HepG2 (cell line): Measurements from ENCODE around the gene CD69. TPM values are rescaled to one million over a fixed set of nuclear protein-coding genes. Genes with fewer than 3 reads are reported as not detected.

Source experiments
- ATAC-seq: fragments of 200-7000 bp; cut with Tn5 transposase; 3 replicates; pipeline ENCODE4 v1.9.1; 2020; ENCODE audit warnings: mild to moderate bottlenecking, moderate library complexity
- BruUV-seq: library from RNA; stranded (reverse); fragments of 400-500 nt; replicated peaks from 2 replicates; lab custom pipeline; 2021; lab: Mats Ljungman, UMichigan
- CTCF ChIA-PET: fragments of 300-600 bp; formaldehyde crosslinking; extraction: SDS; loops from one replicate; lab custom pipeline; 2021; ENCODE audit warnings: low total read pairs, inconsistent platforms, low intra/inter-chr PET ratio; lab: Yijun Ruan, JAX
- POLR2A ChIA-PET: fragments of 350-600 bp; sonication (Branson Sonifier 250); formaldehyde crosslinking; loops from one replicate; lab custom pipeline; 2020; ENCODE audit warnings: antibody characterized with exemption, inconsistent platforms; lab: Yijun Ruan, JAX
- DNase-seq: peaks from one replicate; pipeline ENCODE4 v3.0.0-alpha.2; 2015; ENCODE audit warnings: low spot score
- FAIRE-seq: peaks from 3 replicates; lab custom pipeline; 2011; peaks lifted over from hg19 to GRCh38; lab: Jason Lieb, UNC
- H2AFZ ChIP-seq: one replicate; pipeline ENCODE4 v1.6.1; 2011; ENCODE audit warnings: low read length, inconsistent platforms
- H3K27ac ChIP-seq: fragments of 300-600 bp; 3 replicates; pipeline ENCODE4 v1.8.0; 2011; ENCODE audit warnings: mixed run types, mild to moderate bottlenecking, mixed read lengths, low read length, inconsistent platforms; ENCODE audit not compliant: insufficient read depth; ENCODE audit errors: extremely low read length
- H3K27me3 ChIP-seq, 2 experiments: fragments of 200-600 bp in 1 of 2; 2 replicates in 1 of 2; 3 replicates in 1 of 2; pipeline versions ENCODE4 v1.6.0 to v1.8.0; 2011; ENCODE audit warnings: low read length in 2 of 2, mild to moderate bottlenecking in 2 of 2, moderate library complexity in 2 of 2, inconsistent platforms in 1 of 2; ENCODE audit not compliant: insufficient read depth in 2 of 2, control insufficient read depth in 1 of 2
- H3K36me3 ChIP-seq, 2 experiments: fragments of 200-600 bp in 1 of 2; replicated peaks in 1 of 2; 2 replicates in 1 of 2; 3 replicates in 1 of 2; pipeline versions ENCODE4 v1.5.1 to v1.8.0; 2011; ENCODE audit warnings: low read length in 2 of 2, inconsistent platforms in 1 of 2; ENCODE audit not compliant: insufficient read depth in 2 of 2, control insufficient read depth in 1 of 2
- H3K4me1 ChIP-seq: 2 replicates; pipeline ENCODE4 v1.5.1; 2012; ENCODE audit warnings: low read length, inconsistent platforms; ENCODE audit not compliant: insufficient read depth
- H3K4me2 ChIP-seq: 2 replicates; pipeline ENCODE4 v1.6.0; 2011; ENCODE audit warnings: low read depth, low read length, inconsistent platforms
- H3K4me3 ChIP-seq, 3 experiments: fragments of 200-600 bp in 1 of 3; sonication (generic), shearing (Covaris generic) in 1 of 3; replicated peaks in 1 of 3; 2 replicates each; pipeline ENCODE4 v1.5.1; 2011 to 2016; ENCODE audit warnings: low read length in 3 of 3, inconsistent platforms in 2 of 3, low read depth in 2 of 3, mild to moderate bottlenecking in 2 of 3, control low read depth in 1 of 3, mixed read lengths in 1 of 3; ENCODE audit not compliant: insufficient read depth in 1 of 3
- H3K79me2 ChIP-seq: one replicate; pipeline ENCODE4 v1.6.1; 2011; ENCODE audit warnings: low read length, inconsistent platforms; ENCODE audit not compliant: insufficient read depth
- H3K9ac ChIP-seq: 2 replicates; pipeline ENCODE4 v1.6.0; 2011; ENCODE audit warnings: mild to moderate bottlenecking, low read depth, low read length, inconsistent platforms; ENCODE audit not compliant: insufficient read depth
- H3K9me3 ChIP-seq: 2 replicates; pipeline ENCODE4 v1.5.1; 2012; ENCODE audit warnings: mild to moderate bottlenecking, low read length
- H4K20me1 ChIP-seq: 2 replicates; pipeline ENCODE4 v1.6.0; 2011; ENCODE audit warnings: inconsistent platforms, mild to moderate bottlenecking, low read length, moderate library complexity; ENCODE audit not compliant: insufficient read depth
- GPN1 ChIP-seq: sonication (generic); formaldehyde crosslinking; IDR thresholded peaks from 2 replicates; pipeline ENCODE4 v1.5.1; 2020; ENCODE audit warnings: missing genetic modification reagents, borderline replicate concordance
- GZF1 ChIP-seq: sonication (generic); formaldehyde crosslinking; IDR thresholded peaks from 2 replicates; pipeline ENCODE4 v1.5.1; 2020; ENCODE audit warnings: mild to moderate bottlenecking, missing genetic modification reagents
- KAT7 ChIP-seq: IDR thresholded peaks from 2 replicates; pipeline ENCODE4 v1.6.1; 2018; ENCODE audit warnings: borderline replicate concordance, missing compliant biosample characterization
- PHF5A ChIP-seq: IDR thresholded peaks from one replicate; pipeline ENCODE4 v1.6.1; 2018; ENCODE audit warnings: low read depth, missing genetic modification reagents; ENCODE audit not compliant: unreplicated experiment
- RFXAP ChIP-seq: sonication (generic); formaldehyde crosslinking; IDR thresholded peaks from 2 replicates; pipeline ENCODE4 v1.4.0; 2020; ENCODE audit warnings: missing genetic modification reagents, borderline replicate concordance
- SCMH1 ChIP-seq: sonication (generic); formaldehyde crosslinking; IDR thresholded peaks from 2 replicates; pipeline ENCODE4 v1.9.0; 2021; ENCODE audit warnings: missing genetic modification reagents, mild to moderate bottlenecking, borderline replicate concordance
- UBTF ChIP-seq: sonication (generic); formaldehyde crosslinking; IDR thresholded peaks from 2 replicates; pipeline ENCODE4 v1.4.0; 2020; ENCODE audit warnings: mild to moderate bottlenecking, missing genetic modification reagents
- ZNF75D ChIP-seq: sonication (generic); formaldehyde crosslinking; IDR thresholded peaks from 2 replicates; pipeline ENCODE4 v1.8.1; 2023; ENCODE audit warnings: missing genetic modification reagents, mild to moderate bottlenecking, borderline replicate concordance
- ZNF775 ChIP-seq: sonication (generic); formaldehyde crosslinking; IDR thresholded peaks from 2 replicates; pipeline ENCODE4 v1.4.0; 2020; ENCODE audit warnings: missing genetic modification reagents, mild to moderate bottlenecking, moderate library complexity, borderline replicate concordance
- ZNF878 ChIP-seq: sonication (generic); formaldehyde crosslinking; IDR thresholded peaks from 2 replicates; pipeline ENCODE4 v1.8.1; 2023; ENCODE audit warnings: mild to moderate bottlenecking, missing genetic modification reagents, moderate library complexity
- WGBS: methylation state at CpG from one replicate; pipeline ENCODE4 v1.1.6; 2017; ENCODE audit warnings: low lambda C conversion rate; 5-methylcytosine and 5-hydroxymethylcytosine counted together
- in situ Hi-C: cut with HindIII; loops from 2 replicates; pipeline ENCODE4 v1.10.0; 2017; ENCODE audit warnings: low pct_unique_long_range_greater_than_20kb; ENCODE audit not compliant: extremely low pct_ligation_motif_present
- intact Hi-C: fragments of 100-400 bp; cut with micrococcal nuclease; formaldehyde crosslinking; loops from one replicate; pipeline ENCODE4 v1.10.0; 2022; ENCODE audit not compliant: unreplicated experiment
- polyA plus RNA-seq, 8 experiments: library from polyadenylated mRNA; depleted of rRNA in 3 of 8; stranded (reverse) in 7 of 8; unstranded in 1 of 8; fragments of >200 nt; fragmentation: Illumina TruSeq in 4 of 8; extraction: Trizol in 4 of 8; gene quantifications; 2 replicates each; pipeline versions ENCODE4 v1.2.1 to v1.2.3, GENCODE V29; 2011 to 2016; ENCODE audit warnings: low read depth in 4 of 8, missing spikeins in 1 of 8, mixed read lengths in 1 of 8; ENCODE audit not compliant: insufficient read depth in 1 of 8
- total RNA-seq, 5 experiments: library from RNA; depleted of rRNA; stranded (reverse); fragments of >200 nt; fragmentation: Illumina TruSeq; extraction: Trizol; gene quantifications; 2 replicates each; pipeline ENCODE4 v1.2.3, GENCODE V29; 2016; ENCODE audit warnings: low read depth in 1 of 5
- TF ChIP-seq, protein P1 (sequence below): sonication (generic); formaldehyde crosslinking; IDR thresholded peaks from 2 replicates; pipeline ENCODE4 v1.4.0; 2020; ENCODE audit warnings: missing genetic modification reagents

Gene CD69
- total and polyA plus RNA-seq, 2 of the 13 experiments (the other 11 are each of a cell fraction or from before 2014, with no cell fraction given), result not detected

- Histone ChIP-seq H4K20me1 (no peaks in the 10 kb centered on the region), H3K4me3 (no peak overlapping the region), H3K27ac (no peak overlapping the region), H3K79me2 (no peaks in the 10 kb centered on the region), H3K27me3 (no peaks in the 10 kb centered on the region), H3K4me1 (no peaks in the 10 kb centered on the region), H3K36me3 (no peaks in the 10 kb centered on the region), H2AFZ (no peak overlapping the region), H3K9ac (no peak overlapping the region), H3K4me2 (no peak overlapping the region), H3K9me3 (no peaks in the 10 kb centered on the region)
- intact Hi-C loops, result no loop called here
- BruUV-seq, result no TSS peak
- FAIRE-seq (no peak), ATAC-seq (no peak), DNase-seq (no peak)
- CTCF ChIA-PET, result no interaction called here
- no peak for TF ChIP-seq ZNF878 (CRISPR knock-in tag)
- TF ChIP-seq SCMH1 (CRISPR knock-in tag), result no peak
- TF ChIP-seq ZNF775 (CRISPR knock-in tag), result no peak
- TF ChIP-seq GPN1, result no peak
- TF ChIP-seq GZF1 (CRISPR knock-in tag), result no peak
- TF ChIP-seq ZNF75D (CRISPR knock-in tag), result no peak
- TF ChIP-seq, protein P1, sequence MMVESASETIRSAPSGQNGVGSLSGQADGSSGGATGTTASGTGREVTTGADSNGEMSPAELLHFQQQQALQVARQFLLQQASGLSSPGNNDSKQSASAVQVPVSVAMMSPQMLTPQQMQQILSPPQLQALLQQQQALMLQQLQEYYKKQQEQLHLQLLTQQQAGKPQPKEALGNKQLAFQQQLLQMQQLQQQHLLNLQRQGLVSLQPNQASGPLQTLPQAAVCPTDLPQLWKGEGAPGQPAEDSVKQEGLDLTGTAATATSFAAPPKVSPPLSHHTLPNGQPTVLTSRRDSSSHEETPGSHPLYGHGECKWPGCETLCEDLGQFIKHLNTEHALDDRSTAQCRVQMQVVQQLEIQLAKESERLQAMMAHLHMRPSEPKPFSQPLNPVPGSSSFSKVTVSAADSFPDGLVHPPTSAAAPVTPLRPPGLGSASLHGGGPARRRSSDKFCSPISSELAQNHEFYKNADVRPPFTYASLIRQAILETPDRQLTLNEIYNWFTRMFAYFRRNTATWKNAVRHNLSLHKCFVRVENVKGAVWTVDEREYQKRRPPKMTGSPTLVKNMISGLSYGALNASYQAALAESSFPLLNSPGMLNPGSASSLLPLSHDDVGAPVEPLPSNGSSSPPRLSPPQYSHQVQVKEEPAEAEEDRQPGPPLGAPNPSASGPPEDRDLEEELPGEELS (CRISPR knock-in tag), result no peak
- no peak for TF ChIP-seq UBTF
- no peak for TF ChIP-seq PHF5A (CRISPR knock-in tag)
- TF ChIP-seq KAT7 (CRISPR knock-in tag), result no peak
- no peak for TF ChIP-seq RFXAP
- 26% methylated on average over 2 of the region's 2 CpGs for WGBS
- in situ Hi-C loops, result no loop called here
- POLR2A ChIA-PET, result no interaction called here
Observed at GRCh38 chr12:9773216-9773877, 12.6 kb upstream of the CD69 start.
